HG02642 (cell line): ENCODE measurements around the gene GPR150.

Source experiments
- ATAC-seq: cut with Tn5 transposase; IDR thresholded peaks from one replicate; pipeline ENCODE4 v1.9.1; 2021; ENCODE audit warnings: mild to moderate bottlenecking; ENCODE audit not compliant: unreplicated experiment, poor library complexity

Gene GPR150

GRCh38 chr5:95647886-95648860 lies 28.3 kb downstream of the GPR150 start:
- no peak for ATAC-seq

GRCh38 chr5:95649274-95649673 lies 29.4 kb downstream of the GPR150 start:
- ATAC-seq = no peak

GRCh38 chr5:95649842-95650620 lies 30.1 kb downstream of the GPR150 start:
- no peak for ATAC-seq

- ATAC-seq = no peak
Measured at GRCh38 chr5:95652849-95653248, 33.0 kb downstream of the GPR150 start.

- ATAC-seq = no peak
Measured at GRCh38 chr5:95654196-95654595, 34.3 kb downstream of the GPR150 start.

GRCh38 chr5:95655575-95655974 lies 35.7 kb downstream of the GPR150 start:
- ATAC-seq = no peak

GRCh38 chr5:95660060-95660459 lies 40.2 kb downstream of the GPR150 start:
- ATAC-seq = no peak

GRCh38 chr5:95662946-95663345 lies 43.1 kb downstream of the GPR150 start:
- ATAC-seq = no peak

- no peak for ATAC-seq
Measured at GRCh38 chr5:95664204-95664786, 44.4 kb downstream of the GPR150 start.

- ATAC-seq = no peak
Measured at GRCh38 chr5:95667061-95667618, 47.3 kb downstream of the GPR150 start.

- ATAC-seq = no peak
Measured at GRCh38 chr5:95667678-95668077, 47.8 kb downstream of the GPR150 start.

- ATAC-seq = no peak
Measured at GRCh38 chr5:95668216-95668615, 48.3 kb downstream of the GPR150 start.

- no peak for ATAC-seq
Measured at GRCh38 chr5:95668728-95669127, 48.8 kb downstream of the GPR150 start.

- ATAC-seq = no peak
Measured at GRCh38 chr5:95669540-95669939, 49.7 kb downstream of the GPR150 start.

- no peak for ATAC-seq
Measured at GRCh38 chr5:95669985-95670384, 50.1 kb downstream of the GPR150 start.

GRCh38 chr5:95670568-95670967 lies 50.7 kb downstream of the GPR150 start:
- no peak for ATAC-seq
